HG02571 (cell line): ENCODE results near the gene TRAF3.
A peak's percentile ranks its signal among the peaks of the same experiment; 100 is the strongest.
"Not testable (repeated sequence)": the region's sequence is repeated elsewhere in the genome, so short reads cannot be mapped to it uniquely, and the experiment has no call there.

ENCODE experiments used
- ATAC-seq: cut with Tn5 transposase; IDR thresholded peaks from one replicate; pipeline ENCODE4 v1.9.1; 2021; ENCODE audit warnings: mild to moderate bottlenecking, moderate library complexity; ENCODE audit not compliant: unreplicated experiment

TRAF3 gene

GRCh38 chr14:102883554-102883953, 106.3 kb downstream of the TRAF3 start:
- no peak for ATAC-seq

- ATAC-seq = no peak
These were observed 108.6 kb downstream of the TRAF3 start for GRCh38 chr14:102885737-102886447.

- ATAC-seq = no peak
These were observed 111.5 kb downstream of the TRAF3 start for GRCh38 chr14:102888748-102889147.

- no peak for ATAC-seq
These were observed 112.4 kb downstream of the TRAF3 start for GRCh38 chr14:102889615-102890014.

GRCh38 chr14:102891111-102891510, 113.9 kb downstream of the TRAF3 start:
- no peak for ATAC-seq

- ATAC-seq = no peak
These were observed 114.3 kb downstream of the TRAF3 start for GRCh38 chr14:102891556-102891955.

- ATAC-seq = no peak
These were observed 115.4 kb downstream of the TRAF3 start for GRCh38 chr14:102892651-102893050.

- ATAC-seq = no peak
These were observed 116.2 kb downstream of the TRAF3 start for GRCh38 chr14:102893452-102893851.

- ATAC-seq = not testable (repeated sequence)
These were observed 119.5 kb downstream of the TRAF3 start for GRCh38 chr14:102896735-102897134.

- ATAC-seq = no peak
These were observed 120.2 kb downstream of the TRAF3 start for GRCh38 chr14:102897299-102898027.

- no peak for ATAC-seq
These were observed 121.0 kb downstream of the TRAF3 start for GRCh38 chr14:102898298-102898697.

- no peak for ATAC-seq
These were observed 121.7 kb downstream of the TRAF3 start for GRCh38 chr14:102898776-102899515.

GRCh38 chr14:102899516-102899900, 122.3 kb downstream of the TRAF3 start:
- ATAC-seq = no peak

- ATAC-seq = peak; percentile 53
These were observed 123.7 kb downstream of the TRAF3 start for GRCh38 chr14:102900631-102901571.

- ATAC-seq = peak; percentile 65
These were observed 124.4 kb downstream of the TRAF3 start for GRCh38 chr14:102901633-102902032.

- ATAC-seq = peak; percentile 10
These were observed 124.8 kb downstream of the TRAF3 start for GRCh38 chr14:102902086-102902485.

GRCh38 chr14:102902523-102903247, 125.4 kb downstream of the TRAF3 start:
- ATAC-seq = no peak

- ATAC-seq = no peak
These were observed 126.1 kb downstream of the TRAF3 start for GRCh38 chr14:102903248-102903888.

- no peak for ATAC-seq
These were observed 126.8 kb downstream of the TRAF3 start for GRCh38 chr14:102903889-102904512.
